Measurements from ENCODE around the gene PC. TPM values are rescaled to one million over a fixed set of nuclear protein-coding genes. Genes with fewer than 3 reads are reported as not detected.

The PC gene
- total and polyA plus RNA-seq, 9 of the 15 experiments (the other 6 are each of a cell fraction or from before 2014, with no cell fraction given) = 0.94 to 38.0 (median 8.7) TPM

- TF ChIP-seq FOXA3 (CRISPR knock-in tag; conservative IDR thresholded peaks at IDR 0.05 in 1 of 2, IDR thresholded peaks at IDR 0.05 in 1 of 2) = peak in 1 of 2 experiments; percentile 24; a peak in 1 of 4 replicates
- TF ChIP-seq RCOR1 (IDR thresholded peaks at IDR 0.05; ENCODE audit: borderline replicate concordance in 1 of 2, low read depth in 2 of 2, low read length in 2 of 2) = peak in 1 of 2 experiments; percentile 65; a peak in 2 of 4 replicates
- TF ChIP-seq KDM1A (IDR thresholded peaks at IDR 0.05) = peak; percentile 75 to 82
- 0 out of 2 replicates have a peak, but pooled peaks have one; percentile 33 for TF ChIP-seq HMG20B (CRISPR knock-in tag; IDR thresholded peaks at IDR 0.05)
Measured at GRCh38 chr11:66956689-66957290, 1.4 kb downstream of the PC start (continued).

GRCh38 chr11:66953081-66953833, 4.9 kb downstream of the PC start:
- H3K9me3 ChIP-seq (replicated peaks; ENCODE audit: control insufficient read depth, insufficient read depth, low read depth, low read length) = no peaks in the 10 kb centered on the region
- H3K36me3 ChIP-seq (ENCODE audit: control insufficient read depth, insufficient read depth, low read length) = peaks cover 8% of the 10 kb centered on the region; the same call in 2 of the 3 replicates
- no peak for TF ChIP-seq ZNF274 (IDR thresholded peaks at IDR 0.05; ENCODE audit: borderline replicate concordance, low read depth, low read length)
- TF ChIP-seq CEBPB (tag; IDR thresholded peaks at IDR 0.05) = peak; percentile 58
- H4K20me1 ChIP-seq (replicated peaks; ENCODE audit: control insufficient read depth, insufficient read depth, low read length) = no peaks in the 10 kb centered on the region; the same call in 1 of the 2 replicates
- H3K9ac ChIP-seq (ENCODE audit: insufficient read depth in 1 of 2, low read depth in 2 of 2, low read length in 2 of 2) = no peak overlapping the region; a peak in 1 of 4 replicates
- in situ Hi-C loops (cut with MboI) (no loop called here), intact Hi-C loops (cut with micrococcal nuclease) (no loop called here)
- no peak for FAIRE-seq
- H3K9me1 ChIP-seq (ENCODE audit: control insufficient read depth, insufficient read depth, low read length) = no peaks in the 10 kb centered on the region
- H3K79me2 ChIP-seq (ENCODE audit: control insufficient read depth, insufficient read depth, low read length) = peaks cover 3% of the 10 kb centered on the region; the same call in 1 of the 3 replicates
- CTCF ChIA-PET (ENCODE audit: low intra/inter-chr PET ratio) = no interaction called here
- H3K4me2 ChIP-seq (ENCODE audit: insufficient read depth, low read length) = no peak overlapping the region
- ATAC-seq = no peak
- no peaks in the 10 kb centered on the region for H3K27me3 ChIP-seq (ENCODE audit: control insufficient read depth in 2 of 2, insufficient read depth in 2 of 2, low read length in 2 of 2)
- DNase-seq (ENCODE audit: extremely low read depth in 1 of 4, low spot score in 3 of 4) = no peak
- POLR2A ChIA-PET = no interaction called here
- H3K27ac ChIP-seq (ENCODE audit: extremely low read depth, low read depth, low read length) = no peak overlapping the region
- H3K4me1 ChIP-seq (replicated peaks in 1 of 2; ENCODE audit: control insufficient read depth in 2 of 2, insufficient read depth in 2 of 2, low read length in 2 of 2) = peaks cover 10 to 14% of the 10 kb centered on the region in 2 experiments
- 76% methylated on average over 13 of the region's 13 CpGs for WGBS (ENCODE audit: insufficient coverage, low coverage, missing lambda C conversion rate)
- no peak overlapping the region for H2AFZ ChIP-seq (ENCODE audit: low read depth, low read length)
- BruUV-seq (replicated peaks) = no TSS peak
- H3K4me3 ChIP-seq = no peak overlapping the region
